ENCODE data around the gene MYMK.

DNA sequence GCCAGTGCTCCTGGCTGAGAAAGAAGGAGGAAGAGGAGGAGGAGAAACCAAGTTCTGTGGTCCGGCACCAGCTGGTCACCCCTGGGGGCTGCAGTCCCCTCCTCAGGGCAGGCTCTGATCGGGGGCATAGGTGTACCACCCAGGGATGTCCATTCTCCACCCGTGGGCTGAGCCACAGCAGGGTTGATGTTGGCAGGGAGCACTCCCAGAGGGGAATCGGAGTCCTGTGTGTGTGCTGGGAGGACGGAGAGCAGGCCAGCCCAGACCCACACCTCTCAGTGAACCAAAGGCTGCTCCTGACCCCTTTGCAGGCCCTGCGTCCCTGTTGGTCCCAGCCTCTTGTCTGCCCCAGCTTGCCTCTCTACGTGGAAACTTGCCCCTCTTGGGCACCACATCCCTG lies 5.1 kb upstream of the MYMK start:
- TF ChIP-seq CTCF (conservative IDR thresholded peaks at IDR 0.05; ENCODE audit: low read depth, low read length) (no peak), RAD21 (IDR thresholded peaks at IDR 0.05; ENCODE audit: low read length) (no peak), RFX5 (IDR thresholded peaks at IDR 0.05; ENCODE audit: low read depth, low read length) (no peak), USF2 (IDR thresholded peaks at IDR 0.05; ENCODE audit: low read depth, low read length) (no peak)
- TF ChIP-seq, protein P1, sequence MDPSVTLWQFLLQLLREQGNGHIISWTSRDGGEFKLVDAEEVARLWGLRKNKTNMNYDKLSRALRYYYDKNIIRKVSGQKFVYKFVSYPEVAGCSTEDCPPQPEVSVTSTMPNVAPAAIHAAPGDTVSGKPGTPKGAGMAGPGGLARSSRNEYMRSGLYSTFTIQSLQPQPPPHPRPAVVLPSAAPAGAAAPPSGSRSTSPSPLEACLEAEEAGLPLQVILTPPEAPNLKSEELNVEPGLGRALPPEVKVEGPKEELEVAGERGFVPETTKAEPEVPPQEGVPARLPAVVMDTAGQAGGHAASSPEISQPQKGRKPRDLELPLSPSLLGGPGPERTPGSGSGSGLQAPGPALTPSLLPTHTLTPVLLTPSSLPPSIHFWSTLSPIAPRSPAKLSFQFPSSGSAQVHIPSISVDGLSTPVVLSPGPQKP (IDR thresholded peaks at IDR 0.05; ENCODE audit: borderline replicate concordance, low read depth, low read length), result no peak
